ENCODE measurements around the gene FLT3LG. TPM values are rescaled to one million over a fixed set of nuclear protein-coding genes. Genes with fewer than 3 reads are reported as not detected.
A peak's percentile ranks its signal among the peaks of the same experiment; 100 is the strongest.

The FLT3LG gene
- total and polyA plus RNA-seq, 9 of the 15 experiments (the other 6 are each of a cell fraction or from before 2014, with no cell fraction given) = 0.31 to 6.4 (median 1.1) TPM

GRCh38 chr19:49492573-49493405, 18.8 kb downstream of the FLT3LG start (continued):
- TF ChIP-seq SREBF2 (CRISPR knock-in tag; IDR thresholded peaks at IDR 0.05) (no peak), FOXA1 (IDR thresholded peaks at IDR 0.05; ENCODE audit: borderline replicate concordance) (no peak), SUPT5H (IDR thresholded peaks at IDR 0.05) (peak; percentile 96), SMAD1 (IDR thresholded peaks at IDR 0.05; ENCODE audit: low read depth, low read length, partially characterized antibody) (no peak), JUND (IDR thresholded peaks at IDR 0.05; ENCODE audit: borderline replicate concordance, low read depth, low read length) (no peak), JUND (tag; IDR thresholded peaks at IDR 0.05; ENCODE audit: borderline replicate concordance, low read depth, low read length) (no peak), ERF (CRISPR knock-in tag; IDR thresholded peaks at IDR 0.05) (peak; percentile 97), ZNF224 (CRISPR knock-in tag; IDR thresholded peaks at IDR 0.05) (no peak), PHB2 (IDR thresholded peaks at IDR 0.05; ENCODE audit: low read depth) (no peak), TEAD2 (tag; IDR thresholded peaks at IDR 0.05) (no peak), HLTF (IDR thresholded peaks at IDR 0.05) (no peak), CTCFL (IDR thresholded peaks at IDR 0.05; ENCODE audit: borderline replicate concordance, insufficient read depth, low read depth, low read length, poor library complexity, severe bottlenecking) (no peak), CEBPB (tag; IDR thresholded peaks at IDR 0.05) (no peak), ZC3H11A (IDR thresholded peaks at IDR 0.05; ENCODE audit: low read depth, low read length) (no peak), PATZ1 (CRISPR knock-in tag; IDR thresholded peaks at IDR 0.05; ENCODE audit: borderline replicate concordance) (no peak), SREBF1 (IDR thresholded peaks at IDR 0.05; ENCODE audit: borderline replicate concordance, low read depth, low read length) (no peak), TFAM (CRISPR knock-in tag; conservative IDR thresholded peaks at IDR 0.05) (no peak), ZNF174 (CRISPR knock-in tag; IDR thresholded peaks at IDR 0.05) (no peak), ATF7 (IDR thresholded peaks at IDR 0.05) (no peak)
- TF ChIP-seq, protein P1, sequence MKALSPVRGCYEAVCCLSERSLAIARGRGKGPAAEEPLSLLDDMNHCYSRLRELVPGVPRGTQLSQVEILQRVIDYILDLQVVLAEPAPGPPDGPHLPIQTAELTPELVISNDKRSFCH (CRISPR knock-in tag; IDR thresholded peaks at IDR 0.05) = no peak
- TF ChIP-seq, protein P1 (tag; IDR thresholded peaks at IDR 0.05) = no peak
- TF ChIP-seq, protein P2, sequence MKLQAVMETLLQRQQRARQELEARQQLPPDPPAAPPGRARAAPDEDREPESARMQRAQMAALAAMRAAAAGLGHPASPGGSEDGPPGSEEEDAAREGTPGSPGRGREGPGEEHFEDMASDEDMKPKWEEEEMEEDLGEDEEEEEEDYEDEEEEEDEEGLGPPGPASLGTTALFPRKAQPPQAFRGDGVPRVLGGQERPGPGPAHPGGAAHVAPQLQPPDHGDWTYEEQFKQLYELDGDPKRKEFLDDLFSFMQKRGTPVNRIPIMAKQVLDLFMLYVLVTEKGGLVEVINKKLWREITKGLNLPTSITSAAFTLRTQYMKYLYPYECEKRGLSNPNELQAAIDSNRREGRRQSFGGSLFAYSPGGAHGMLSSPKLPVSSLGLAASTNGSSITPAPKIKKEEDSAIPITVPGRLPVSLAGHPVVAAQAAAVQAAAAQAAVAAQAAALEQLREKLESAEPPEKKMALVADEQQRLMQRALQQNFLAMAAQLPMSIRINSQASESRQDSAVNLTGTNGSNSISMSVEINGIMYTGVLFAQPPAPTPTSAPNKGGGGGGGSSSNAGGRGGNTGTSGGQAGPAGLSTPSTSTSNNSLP (IDR thresholded peaks at IDR 0.05; ENCODE audit: borderline replicate concordance, low read depth, low read length) = no peak
